GM18907 (cell line): ENCODE results near the gene PLA2G6.

ENCODE experiments used
- ATAC-seq: cut with Tn5 transposase; IDR thresholded peaks from one replicate; pipeline ENCODE4 v1.9.1; 2021; ENCODE audit warnings: mild to moderate bottlenecking, moderate library complexity; ENCODE audit not compliant: unreplicated experiment

Gene PLA2G6

DNA sequence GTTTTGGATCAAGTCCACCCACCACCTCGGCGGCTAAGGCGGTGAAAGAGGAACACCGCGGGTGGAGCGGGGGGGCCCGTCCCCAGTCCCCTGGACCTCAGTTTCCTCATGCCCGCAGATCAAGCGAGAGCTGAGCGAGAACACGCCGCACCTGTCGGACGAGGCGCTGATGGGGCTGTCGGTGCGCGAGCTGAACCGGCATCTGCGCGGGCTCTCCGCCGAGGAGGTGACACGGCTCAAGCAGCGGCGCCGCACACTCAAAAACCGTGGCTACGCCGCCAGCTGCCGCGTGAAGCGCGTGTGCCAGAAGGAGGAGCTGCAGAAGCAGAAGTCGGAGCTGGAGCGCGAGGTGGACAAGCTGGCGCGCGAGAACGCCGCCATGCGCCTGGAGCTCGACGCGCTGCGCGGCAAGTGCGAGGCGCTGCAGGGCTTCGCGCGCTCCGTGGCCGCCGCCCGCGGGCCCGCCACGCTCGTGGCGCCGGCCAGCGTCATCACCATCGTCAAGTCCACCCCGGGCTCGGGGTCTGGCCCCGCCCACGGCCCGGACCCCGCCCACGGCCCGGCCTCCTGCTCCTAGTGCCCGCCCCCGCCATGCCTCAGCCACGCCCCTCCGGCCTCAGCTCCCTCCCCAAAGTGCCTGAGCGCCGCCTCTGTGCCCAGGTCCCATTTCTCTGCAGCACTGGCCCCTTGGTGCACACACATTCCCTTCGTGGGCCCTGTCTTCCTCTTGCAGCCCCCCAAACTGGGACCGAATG lies 32.8 kb upstream of the PLA2G6 start:
- ATAC-seq = no peak

DNA sequence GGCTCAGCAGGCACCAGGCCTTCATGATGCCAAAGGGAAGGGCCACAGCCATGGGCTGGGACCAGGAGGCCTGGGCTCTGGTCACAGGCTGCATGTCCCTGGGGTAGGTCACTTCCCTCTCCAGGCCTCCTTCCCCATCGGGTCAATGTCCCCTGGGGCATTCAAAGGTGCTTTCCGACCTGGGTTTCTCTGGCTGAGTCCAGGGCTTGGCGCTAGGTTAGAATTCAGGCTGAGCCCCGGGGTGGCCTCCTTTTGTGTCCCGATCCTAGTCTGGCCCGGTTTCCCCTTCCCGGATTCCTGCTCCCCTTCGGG lies 32.3 kb upstream of the PLA2G6 start:
- ATAC-seq = no peak

DNA sequence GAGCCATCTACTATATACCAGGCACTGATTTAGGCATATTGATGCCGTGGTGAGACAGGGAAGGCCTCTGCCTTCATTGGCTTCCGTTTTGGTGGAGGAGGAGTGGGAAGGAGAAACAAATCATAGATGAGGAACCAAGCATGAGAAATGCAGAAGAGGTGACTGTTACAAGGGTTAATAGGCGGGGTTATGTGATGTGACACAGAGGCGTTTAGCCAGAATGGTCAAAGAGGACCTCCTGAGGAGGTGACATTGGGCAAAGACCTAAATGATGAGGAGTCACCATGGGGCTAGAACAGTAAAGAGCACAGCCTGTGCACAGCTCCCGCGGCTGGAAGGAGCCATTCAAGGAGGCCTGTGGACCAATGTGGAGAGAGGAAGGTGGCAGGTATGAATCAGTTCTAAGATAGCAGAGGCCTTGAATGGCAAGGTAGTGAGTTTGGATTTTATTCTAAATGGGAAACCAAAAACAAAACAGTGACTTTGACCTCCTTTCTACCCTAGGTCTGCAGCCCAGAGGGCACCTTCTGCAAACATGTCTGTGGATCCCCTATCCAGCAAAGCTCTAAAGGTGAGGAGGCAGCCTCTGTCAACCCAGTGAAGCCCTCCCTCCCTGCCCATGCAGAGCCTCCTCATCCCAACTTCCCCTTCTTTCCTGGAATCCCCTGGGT lies 31.8 kb upstream of the PLA2G6 start:
- no peak for ATAC-seq

DNA sequence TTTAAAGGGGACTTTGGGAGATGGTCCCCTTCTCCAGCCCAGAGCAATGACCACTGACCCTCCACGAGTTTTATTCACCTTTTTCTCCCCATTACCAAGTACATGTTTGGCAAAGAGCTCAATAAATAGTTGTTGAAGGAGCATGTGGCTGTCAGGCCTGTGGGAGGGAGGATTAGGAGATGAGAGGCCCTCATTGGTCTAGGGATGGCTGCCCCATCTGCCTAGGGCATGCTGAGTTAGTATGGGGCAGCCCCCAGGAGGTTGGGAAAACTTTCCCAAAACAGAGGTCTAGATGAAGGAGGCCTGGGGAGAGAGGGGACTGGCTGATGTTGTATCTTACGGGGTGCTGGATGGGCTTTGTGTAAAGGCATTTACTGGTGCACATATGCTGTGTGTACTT lies 30.8 kb upstream of the PLA2G6 start:
- ATAC-seq = no peak

DNA sequence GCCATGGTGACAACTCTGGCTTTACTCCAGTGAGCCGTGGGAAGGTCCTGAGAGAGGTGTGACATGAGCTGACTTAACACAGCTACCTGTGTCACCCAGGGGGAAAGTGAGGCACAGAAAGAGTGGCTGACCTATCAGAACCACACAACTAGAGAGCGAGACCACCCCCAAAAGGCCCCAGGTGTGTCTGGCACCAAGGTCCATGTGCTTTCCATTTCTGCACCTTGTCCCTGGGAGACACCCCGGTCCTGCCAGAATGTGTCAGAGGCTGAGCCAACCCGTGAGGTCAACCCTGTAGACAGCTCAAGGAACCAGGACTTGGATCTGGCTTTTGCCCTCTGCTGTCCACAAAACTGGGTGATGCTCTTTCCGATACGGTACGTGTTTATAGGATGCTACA lies 29.9 kb upstream of the PLA2G6 start:
- ATAC-seq = no peak

DNA sequence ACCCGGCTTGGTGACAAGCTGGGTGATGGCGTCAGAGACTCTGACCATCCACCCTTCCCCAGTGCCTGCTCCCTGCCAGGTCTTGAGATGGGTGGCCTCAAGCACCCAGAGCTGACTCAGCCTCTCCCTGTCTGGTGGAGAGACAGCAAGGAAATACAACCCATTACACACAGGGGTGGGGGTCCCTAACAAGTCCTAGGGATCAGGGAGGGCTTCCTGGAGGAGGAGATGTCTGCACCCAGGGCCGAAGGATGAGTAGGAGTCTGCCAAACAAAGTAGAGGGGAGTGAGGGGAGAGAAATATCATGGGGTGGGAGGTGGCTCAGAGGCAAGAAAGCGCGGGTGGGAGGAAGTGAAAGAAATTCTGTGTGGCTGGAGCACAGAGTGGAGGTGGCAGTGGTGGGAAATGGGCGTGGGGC lies 26.9 kb upstream of the PLA2G6 start:
- no peak for ATAC-seq

GRCh38 chr22:38207898-38208432 lies 26.3 kb upstream of the PLA2G6 start:
- no peak for ATAC-seq

- ATAC-seq = no peak
These were observed 23.9 kb upstream of the PLA2G6 start for GRCh38 chr22:38205261-38206128.

- ATAC-seq = peak; percentile 36
These were observed 23.2 kb upstream of the PLA2G6 start for GRCh38 chr22:38204784-38205183.

DNA sequence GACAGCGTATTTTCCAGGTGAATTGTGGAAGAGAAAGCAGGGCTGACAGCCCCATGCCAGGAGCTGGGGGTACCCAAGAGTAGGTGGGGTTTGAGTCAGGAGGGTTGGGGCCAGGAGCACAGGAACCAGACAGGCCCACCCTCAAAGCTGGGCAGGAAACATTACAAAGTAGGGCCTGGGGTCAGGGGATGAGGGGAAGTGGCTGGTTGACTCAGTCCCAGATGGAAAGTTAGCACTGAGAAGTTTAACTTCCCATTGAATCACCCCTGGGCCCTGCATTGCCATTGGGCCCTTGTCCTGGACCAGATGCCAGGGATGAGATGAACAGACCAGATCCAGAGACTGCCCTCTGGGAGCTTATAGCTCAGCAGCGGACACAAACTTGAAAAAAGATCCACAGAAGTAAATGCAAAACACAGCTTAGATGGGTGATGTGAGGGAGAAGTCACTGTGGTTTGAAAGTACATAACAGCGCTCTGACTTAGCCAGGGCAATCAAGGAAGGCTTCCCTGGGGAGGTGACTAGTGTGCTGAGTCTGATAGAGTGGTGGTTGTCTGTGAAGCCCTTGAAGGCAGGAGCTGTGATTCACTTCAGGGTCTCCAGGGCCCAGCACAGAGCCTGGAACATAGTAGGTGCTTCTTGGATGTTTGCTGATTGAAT lies 22.4 kb upstream of the PLA2G6 start:
- no peak for ATAC-seq

- ATAC-seq = no peak
These were observed 21.6 kb upstream of the PLA2G6 start for GRCh38 chr22:38203090-38203810.

GRCh38 chr22:38202437-38203089 lies 20.9 kb upstream of the PLA2G6 start:
- peak; percentile 17 for ATAC-seq

GRCh38 chr22:38201711-38202436 lies 20.2 kb upstream of the PLA2G6 start, which contains the start of gene MAFF:
Gene MAFF (plus strand): TSS chr22:38201994. CDS start chr22:38213854, 11,860 bp downstream.
- ATAC-seq = peak; percentile 47

- ATAC-seq = no peak
These were observed 19.7 kb upstream of the PLA2G6 start for GRCh38 chr22:38201371-38201710.

DNA sequence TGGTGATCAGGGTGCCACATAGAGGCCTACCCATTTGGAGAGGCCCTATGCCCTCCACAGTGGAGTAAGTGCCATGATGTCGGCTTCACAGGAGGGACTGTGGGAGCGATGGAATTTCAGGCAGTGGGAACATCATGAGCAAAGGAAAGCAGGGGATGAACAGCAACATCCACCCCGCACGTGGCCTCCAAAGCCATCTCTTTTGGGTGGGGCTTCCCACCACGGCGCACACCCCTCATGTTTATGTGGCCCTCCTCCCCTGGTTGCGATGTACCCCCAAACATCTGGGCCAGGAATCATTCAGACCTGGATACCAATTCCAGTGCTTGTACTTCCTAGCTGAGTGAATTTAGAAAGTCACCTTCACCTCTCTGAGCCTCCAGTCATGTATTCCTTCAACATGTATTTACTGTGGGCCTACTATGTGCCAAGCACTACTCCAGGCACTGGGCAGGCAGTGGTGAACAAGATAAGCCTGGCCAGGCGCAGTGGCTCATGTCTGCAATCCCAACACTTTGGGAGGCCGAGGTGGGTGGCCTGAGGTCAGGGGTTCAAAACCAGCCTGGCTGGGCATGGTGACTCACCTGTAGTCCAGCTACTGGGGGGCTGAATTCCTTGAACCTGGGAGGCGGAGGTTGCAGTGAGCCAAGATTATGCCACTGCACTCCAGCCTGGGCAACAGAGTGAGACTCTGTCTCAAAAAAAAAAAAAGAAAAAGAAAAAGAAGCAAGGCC lies 18.4 kb upstream of the PLA2G6 start:
- no peak for ATAC-seq

DNA sequence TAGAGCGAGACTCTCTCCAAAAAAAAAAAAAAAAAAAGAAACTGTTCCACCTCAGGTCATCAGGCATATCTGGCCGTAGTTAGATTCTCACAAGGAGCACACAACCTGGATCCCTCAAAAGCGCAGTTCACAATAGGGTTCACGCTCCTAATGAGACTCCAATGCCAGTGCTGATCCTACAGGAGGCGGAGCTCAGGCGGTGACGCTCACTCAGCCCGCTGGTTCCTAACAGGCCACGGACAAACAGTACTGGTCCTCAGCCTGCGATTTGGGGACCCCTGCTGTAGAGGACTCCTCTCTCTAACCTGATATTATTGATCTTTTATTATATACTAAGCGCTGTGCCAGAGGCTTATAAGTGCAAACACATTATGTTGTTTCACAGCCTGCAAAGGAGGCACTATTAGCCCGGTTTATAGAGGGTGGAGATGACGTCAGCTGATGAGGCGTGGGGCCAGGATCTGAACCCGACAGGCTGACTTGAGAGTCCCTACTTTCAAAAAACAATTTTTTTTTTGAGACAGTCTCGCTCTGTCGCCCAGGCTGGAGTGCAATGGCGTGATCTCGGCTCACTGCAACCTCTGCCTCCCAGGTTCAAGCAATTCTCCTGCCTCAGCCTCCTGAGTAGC lies 15.3 kb upstream of the PLA2G6 start:
- ATAC-seq = no peak

DNA sequence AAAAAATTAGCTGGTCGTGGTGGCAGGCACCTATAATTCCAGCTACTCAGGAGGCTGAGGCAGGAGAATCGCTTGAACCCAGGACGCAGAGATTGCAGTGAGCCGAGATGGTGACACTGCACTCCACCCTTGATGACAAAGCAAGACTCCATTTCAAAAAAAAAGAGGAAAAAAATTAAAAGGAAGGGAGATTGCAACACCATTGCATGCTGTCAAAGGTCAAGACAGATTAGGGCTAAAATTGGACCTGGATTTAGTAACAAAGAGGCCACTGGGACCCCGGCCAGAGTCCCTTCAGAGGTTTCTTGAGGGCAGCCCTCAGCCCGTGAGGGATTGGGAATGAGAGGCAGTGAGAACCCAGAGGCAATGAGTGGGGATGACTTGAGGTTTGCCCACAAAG lies 11.9 kb upstream of the PLA2G6 start:
- no peak for ATAC-seq

GRCh38 chr22:38192475-38192863 lies 10.8 kb upstream of the PLA2G6 start:
- ATAC-seq = no peak
